ENCODE measurements around the gene G0S2.

Gene G0S2

DNA sequence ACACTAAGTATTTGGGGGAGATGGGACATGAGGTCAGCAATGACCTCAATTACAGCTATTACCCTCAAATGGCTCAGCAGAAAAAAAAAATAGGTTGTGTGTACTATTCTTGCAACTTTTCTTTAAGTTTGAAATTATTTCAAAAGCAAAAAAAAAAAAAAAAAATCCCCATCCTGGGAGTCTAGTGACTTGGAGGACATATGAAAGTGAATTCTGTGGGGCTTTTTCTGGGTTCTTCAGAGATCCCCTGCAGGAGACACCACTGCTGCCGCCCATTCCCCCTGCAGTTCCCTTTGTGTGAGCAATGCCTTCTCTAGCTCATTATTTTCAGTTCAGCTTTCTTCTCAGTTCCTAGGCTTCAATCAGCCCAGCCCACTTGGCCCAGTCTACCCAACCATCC, 46.1 kb downstream of the G0S2 start:
- DNase-seq, result no peak

DNA sequence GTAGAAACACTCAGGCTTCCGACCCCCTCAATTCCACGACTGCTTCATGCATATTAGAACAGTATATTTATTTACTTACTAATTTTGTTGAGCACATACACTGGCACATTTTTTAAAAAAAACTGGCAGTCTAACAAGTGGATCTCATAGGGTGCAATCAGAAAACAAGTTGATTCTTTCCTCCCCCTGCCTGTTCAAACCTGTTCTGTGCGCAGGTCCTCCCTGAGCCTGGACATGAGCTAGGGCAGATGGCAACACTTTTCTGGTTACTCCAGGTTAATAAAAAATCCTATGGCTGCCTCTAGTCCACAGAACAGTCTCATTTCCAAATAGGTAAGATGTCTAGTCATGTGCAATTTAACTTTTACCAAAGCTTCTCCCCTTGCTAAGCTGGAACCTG, 48.1 kb downstream of the G0S2 start:
- DNase-seq, result no peak

DNA sequence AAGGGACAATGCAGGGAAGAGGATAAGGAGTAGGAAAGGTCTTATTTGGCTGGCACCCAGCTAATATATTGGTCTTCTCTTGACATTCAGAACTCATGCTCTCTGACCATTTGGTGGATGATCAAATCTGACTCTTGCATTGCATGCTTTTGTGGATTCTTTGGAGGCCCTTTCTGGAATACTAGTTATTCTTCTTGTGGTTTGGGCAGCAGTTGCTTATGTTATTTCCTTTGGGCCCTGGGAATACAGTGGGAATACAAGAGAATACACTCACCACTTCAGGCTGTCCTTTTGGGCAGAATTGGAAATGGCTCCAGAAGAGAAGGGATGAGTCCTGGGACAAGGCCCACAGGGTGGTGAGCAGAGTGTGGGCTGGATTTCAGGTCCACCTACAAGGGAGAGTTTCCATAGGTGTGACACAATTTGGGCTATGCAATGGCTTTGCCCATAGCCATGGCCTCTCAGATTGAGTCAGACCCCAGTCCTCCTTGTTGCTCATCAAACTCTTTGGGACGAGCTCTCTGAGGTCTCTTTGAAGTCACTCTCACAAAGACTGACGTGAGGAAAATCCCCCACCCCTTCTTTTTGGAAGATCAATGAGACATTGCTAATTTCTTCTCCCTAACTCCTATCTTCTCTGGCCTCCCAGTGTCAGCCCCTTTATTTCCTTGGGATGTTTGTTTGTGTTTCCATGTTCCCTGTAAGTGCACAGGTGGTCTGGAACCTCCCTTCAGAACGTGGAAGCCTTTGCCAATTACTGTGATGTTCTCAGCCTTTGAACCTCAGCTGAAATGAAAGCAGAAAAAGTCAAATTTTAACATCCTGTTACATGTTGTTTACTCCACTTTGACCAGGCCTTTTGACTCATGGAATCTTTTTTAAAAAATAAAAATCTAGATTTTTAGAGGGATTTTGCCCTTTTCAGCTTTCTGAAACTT, 48.8 kb downstream of the G0S2 start:
- no peak for DNase-seq

All from midbrain (tissue), 1 donor.